GM21360 (cell line): ENCODE data around the gene DYNC1H1.

ENCODE experiments used
- ATAC-seq: cut with Tn5 transposase; IDR thresholded peaks from one replicate; pipeline ENCODE4 v1.9.1; 2021; ENCODE audit warnings: mild to moderate bottlenecking, moderate library complexity; ENCODE audit not compliant: unreplicated experiment

DYNC1H1 gene

DNA sequence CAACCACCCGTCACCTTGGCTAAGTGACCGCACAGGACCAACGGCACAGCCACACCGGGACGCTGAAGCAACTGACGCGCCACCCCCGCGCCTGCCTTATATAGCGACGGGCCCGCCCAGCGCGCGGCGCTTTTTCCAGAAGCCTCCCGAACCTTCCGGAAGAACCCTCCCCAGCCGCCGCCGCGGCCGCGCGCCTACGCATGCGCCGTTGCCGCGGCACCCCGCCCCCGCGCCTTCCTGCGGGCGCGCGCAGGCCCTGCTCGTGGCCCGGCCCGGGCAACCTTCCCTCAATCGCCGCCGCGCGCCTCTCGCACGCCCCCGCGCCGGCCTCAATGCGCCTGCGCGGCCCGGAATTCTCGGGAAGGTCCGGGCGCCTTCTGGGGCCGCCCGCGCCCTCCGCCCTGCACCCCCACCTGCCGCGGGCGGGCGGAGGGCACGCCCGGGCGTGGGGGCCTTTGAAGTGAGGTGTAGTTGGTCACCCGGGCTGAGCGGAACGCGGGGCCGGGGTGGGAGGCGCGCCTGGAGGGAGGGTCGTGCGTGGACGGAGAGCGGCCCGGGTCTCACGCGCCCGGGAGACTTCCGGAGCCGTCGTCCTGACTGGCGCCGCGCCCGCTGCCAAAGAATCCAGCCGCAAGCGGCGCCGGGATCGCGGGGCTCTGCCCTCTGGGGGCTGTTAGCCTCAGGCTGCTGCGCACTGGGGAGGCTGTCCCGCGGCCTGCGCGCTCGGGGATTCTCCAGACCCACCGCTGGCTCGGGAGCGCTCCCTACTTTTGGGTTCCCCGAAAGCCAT is 122.8 kb downstream of the DYNC1H1 start, which contains the start of gene HSP90AA1:
Gene HSP90AA1 (minus strand): TSS at position 73 of the 790 bp plus-strand sequence. CDS start 666 bp downstream, outside the sequence.
- peak; percentile 67 for ATAC-seq

DNA sequence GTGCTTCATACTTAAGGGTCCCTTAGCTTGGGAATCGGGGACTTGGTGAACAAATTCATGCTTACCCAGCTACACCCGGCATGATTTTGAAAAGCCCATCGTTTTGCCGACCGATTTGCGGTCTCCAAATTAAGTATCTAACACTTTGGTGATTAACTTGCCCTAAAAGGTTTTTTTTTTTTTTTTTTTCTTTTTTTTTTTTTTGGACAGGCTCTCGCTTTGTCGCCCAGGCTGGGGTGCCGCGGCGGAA is 123.3 kb downstream of the DYNC1H1 start:
- no peak for ATAC-seq

DNA sequence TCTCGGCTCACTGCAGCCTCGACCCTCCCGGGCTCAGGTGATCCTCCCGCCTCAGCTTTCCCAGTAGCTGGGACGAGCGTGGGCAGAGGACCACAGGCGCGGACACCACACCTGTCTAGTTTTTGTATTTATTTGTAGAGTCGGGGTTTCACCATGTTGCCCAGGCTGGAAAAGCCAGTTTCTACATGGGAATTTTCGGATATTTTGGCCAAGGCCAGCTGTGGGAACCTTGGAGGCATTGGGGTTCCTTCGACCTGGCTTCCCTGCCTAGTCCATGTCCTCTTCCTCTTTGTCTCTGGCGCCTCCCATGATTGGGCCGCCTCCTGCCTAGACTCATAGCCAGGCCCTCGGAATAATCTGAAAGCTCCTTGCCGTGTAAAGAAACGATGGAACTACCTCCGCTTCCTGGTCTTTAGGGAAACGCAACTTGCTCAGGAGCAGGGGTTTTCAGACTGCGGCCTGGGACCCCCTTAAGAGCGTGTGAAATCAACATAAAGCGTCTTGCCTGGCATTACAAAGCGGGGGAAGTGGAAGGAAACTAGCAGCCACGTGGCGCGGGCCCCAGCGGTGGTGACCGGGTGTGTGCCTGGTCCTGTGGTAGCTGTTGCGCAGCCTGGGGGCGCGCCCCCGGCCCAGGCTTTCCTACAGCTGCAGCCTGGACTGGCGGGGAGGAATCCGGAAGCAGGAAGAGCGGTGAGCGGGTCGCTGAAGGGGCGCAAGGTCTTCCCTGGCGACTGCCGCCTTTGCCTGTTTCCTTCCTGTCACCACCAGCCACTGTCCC is 123.8 kb downstream of the DYNC1H1 start:
- no peak for ATAC-seq

DNA sequence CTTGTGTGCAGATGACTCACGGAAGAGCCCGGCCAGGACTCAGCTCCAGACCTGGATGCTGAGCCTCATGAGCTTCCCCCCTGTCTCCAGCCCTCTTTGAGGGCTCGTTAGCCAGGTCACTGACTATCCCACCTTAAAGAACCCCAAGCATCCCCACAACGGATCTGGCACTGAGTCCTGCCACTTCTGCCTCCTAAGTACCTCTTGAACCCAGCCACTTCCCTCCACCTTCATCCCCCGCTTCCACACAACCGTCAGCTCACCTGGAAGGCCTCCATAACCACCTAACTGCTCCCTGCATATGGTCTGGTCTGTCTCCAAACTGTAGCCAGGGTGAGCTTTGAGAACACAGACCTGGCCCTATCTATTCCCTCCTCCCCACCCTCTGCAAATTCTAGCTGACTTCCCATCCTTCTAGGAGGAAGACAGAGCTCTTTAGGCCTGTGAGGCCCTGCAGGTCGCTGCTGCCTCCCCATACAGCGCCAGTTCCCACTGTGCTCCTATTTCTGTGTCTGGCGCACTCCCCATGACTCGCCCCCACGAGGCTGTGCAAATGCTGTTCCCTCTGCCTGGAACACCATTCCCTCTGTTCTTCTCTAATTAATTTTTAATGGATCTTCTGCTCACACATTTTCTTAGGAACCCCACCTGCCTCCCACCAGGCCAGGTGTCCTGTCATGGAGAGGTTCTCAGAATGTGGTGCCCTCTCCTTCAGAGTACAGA is 125.4 kb downstream of the DYNC1H1 start:
- ATAC-seq: no peak

DNA sequence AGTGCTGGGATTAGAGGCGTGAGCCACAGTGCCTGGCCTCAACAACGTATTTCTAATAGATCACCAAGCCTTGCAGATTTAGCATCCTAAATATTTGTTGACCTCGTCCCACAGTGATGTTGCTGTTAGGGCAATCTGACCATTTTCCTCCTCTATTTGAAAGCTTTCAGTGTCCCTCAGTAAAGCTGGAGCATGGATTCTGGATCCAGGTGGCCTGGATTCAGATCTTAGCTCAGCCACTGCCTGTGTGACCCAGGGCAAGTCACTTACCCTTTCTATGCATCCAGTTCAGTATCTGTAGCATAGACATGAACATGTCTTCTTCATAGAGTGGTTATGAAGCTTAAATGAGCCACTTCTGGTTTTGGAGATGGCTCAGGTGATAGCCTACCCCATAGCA is 126.3 kb downstream of the DYNC1H1 start:
- no peak for ATAC-seq

DNA sequence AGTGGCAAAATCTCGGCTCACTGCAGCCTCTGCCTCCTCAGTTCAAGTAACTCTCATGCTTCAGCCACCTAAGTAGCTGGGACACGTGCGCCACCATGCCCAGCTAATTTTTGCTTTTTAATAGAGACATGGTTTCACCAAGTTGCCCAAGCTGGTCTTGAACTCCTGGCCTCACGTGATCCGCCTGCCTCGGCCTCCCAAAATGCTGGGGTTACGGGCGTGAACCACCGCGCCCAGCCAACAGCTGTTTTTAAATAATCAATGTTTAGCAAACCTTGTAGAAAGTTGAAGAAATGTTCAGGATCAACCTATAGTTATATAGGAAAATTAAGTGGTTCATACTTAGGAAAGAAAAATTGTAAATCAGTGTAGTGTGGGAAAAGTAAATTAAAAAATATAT is 128.4 kb downstream of the DYNC1H1 start:
- ATAC-seq: no peak

DNA sequence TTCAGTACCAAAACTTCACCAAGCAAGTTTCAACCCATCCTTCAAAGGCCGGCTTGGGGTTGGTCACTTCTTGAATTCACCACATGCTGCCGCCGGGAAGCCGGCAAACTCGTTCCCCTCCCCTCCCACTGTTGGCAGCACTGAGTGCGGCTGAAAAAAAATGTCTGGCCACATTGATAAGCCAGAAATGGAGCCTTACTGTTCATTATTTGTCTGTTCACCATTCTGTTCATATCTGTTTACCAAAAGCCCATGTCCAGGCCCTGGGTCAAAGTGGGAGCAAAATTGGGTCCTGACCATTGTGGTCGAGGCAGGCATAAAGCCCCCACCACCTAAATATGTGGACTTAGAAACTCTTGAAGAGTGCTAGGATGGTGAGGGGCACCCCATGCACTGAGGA is 129.7 kb downstream of the DYNC1H1 start:
- ATAC-seq: no peak

DNA sequence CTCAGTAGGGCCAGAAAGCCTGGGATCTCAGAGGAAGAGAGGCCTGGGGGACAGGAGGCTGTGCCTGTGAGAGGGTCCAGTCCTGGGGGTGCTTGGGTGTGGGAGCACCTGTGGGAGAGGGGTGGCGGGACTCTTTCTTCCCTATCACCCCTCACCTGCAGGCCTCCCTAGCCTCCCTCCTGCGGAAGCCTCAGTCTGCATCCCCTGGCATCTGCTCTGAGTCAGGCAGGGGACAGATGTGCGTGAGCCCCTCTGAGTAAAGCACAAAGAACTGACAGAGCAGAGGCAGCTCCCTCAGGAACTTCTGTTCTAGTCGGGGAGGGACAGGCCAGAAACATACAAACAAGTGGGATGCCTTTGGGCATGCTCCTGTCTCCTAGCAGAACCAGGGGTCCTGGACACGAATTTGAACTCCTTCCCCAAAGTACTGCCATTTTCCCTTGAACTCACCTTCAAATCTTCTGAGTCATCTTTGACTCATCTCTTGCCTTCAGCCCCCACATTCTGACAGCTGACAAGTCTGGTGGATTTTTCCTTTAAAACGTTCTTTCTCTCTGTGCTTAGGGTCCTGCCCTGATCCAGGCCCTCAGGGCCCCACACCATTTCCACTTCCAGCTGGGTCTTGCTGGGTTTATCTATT is 131.0 kb downstream of the DYNC1H1 start:
- ATAC-seq: no peak

DNA sequence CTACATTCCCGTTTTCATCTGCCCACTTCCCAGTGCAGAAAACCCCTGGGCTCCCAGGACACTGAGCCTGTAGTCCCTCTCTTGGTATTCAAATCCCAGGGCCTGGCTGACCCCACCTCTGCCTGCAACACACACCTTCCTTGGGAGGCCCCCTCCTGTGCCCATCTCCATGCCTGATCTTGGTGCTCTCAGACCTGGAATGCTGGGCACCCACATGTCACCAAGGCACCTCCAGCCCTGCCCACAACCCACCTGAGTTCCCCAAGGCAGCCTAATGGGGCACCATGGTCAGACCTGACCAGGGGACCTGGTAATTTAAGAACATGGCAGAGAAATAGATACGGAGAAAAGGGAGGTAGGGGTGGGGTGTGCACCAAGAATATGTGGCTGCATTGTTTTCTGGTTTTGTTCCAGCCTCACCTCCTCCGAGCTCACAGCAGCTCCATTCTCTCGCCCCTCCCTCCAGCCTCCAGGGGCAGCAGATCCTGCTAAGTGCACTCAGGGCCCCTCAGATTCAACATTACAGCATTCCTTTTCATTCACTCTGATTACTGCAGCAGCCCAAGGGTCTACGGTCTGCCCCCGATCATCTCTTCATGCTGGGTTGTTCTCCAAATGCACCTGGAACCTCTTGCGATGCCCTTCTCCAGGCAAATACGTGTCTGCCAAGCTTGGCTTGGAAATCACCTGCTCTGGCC is 131.6 kb downstream of the DYNC1H1 start:
- ATAC-seq: no peak

DNA sequence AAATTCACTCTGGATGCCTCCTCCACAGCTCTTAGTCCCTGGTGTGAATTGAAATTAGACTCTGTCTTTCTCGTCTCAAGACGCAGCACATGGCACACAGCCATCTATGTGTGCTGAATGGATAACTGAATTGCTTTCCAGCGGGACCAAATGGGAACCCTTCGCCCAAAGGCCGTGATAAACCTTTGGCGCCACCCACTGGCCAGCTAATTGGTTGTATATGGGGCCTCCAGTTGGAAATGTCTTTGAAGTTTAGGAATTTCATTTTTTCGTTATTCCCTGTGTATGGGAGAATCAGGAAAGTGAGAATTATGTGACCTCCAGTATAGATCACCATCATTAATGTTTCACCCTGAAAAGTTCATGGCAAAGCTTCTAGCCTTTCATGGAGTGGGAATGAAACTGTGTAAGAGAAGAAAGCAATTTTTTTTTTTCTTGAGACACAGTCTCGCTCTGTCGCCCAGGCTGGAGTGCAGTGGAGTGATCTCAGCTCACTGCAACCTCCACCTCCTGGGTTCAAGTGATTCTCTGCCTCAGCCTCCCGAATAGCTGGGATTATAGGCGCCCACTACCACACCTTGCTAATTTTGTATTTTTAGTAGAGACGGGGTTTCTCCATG is 132.3 kb downstream of the DYNC1H1 start:
- no peak for ATAC-seq

DNA sequence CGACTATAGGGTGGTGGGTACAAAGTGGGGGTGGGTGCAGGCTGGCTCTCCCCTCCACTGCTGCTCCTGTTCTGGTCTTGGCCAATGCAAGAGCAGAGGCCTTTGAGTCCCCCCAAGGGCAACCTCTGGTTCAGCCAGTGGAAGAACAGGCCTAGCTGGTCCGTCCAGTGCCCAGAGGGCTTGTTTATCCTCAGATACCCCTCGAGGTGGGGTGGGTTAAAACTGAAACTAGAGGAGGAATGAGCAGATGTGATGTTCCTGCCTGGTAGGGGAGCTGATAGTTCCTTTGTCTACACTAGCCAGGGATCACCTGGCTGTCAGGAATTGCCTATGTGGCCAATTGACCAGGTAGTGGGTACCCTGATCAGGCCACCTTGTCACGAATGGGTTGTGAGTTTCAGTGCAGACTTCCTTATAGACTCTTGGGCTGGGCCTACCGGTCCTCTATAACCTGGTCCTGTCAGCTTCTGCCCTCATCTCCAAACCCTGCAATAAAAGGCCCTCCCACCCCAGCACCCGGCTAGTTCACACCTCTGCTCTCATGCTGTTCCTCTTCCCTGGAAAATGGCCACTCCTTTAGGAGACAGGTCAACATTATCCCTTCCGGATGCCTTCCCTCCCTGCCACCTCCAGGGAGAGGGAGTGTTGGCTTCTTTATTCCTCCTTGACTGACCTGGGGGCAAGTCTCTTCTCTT is 133.2 kb downstream of the DYNC1H1 start:
- ATAC-seq: no peak

DNA sequence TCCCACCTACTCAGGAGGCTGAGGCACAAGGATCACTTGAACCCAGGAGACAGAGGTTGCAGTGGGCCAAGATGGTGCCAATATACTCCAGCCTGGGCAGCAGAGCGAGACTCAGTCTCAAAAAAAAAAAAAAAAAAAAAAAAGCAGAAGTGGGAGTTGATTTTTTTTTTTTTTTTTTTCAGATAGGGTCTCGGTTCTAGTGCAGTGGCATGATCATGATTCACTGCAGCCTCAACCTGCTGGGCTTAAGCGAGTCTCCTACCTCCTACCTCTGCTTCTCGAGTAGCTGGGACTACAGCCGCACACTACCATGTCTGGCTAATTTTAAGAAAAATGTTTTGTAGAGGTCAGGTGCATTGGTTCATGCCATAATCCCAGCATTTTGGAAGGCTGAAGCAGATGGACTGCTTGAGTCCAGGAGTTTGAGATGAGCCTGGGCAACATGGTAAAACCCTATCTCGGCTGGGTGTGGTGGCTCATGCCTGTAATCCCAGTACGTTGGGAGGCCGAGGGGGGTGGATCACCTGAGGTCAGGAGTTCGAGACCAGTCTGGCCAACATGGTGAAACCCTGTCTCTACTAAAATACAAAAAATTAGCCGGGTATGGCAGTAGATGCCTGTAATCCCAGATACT is 138.8 kb downstream of the DYNC1H1 start:
- peak; percentile 59 for ATAC-seq

DNA sequence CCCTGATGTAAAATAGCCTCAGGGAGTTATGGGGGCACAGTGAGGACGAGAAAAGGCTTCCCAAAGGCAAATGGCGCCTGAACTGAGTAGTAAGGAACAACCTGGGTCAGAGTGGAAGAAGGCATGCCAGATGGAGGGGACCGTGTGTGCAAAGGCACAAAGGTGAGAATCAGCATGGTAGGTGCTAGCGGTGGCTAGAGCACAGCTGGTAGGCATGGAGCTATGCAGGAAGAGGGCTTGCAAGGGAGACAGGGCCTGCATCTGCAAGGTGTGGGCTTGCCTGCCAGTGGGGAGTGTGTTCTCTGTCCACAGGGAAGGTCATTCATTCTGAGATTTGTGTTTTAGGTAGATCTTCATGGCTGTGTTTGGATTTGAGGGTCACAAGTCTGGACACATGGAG is 141.0 kb downstream of the DYNC1H1 start:
- no peak for ATAC-seq
